Measurements from ENCODE around the gene PRKCA. TPM values are rescaled to one million over a fixed set of nuclear protein-coding genes. Genes with fewer than 3 reads are reported as not detected.

PRKCA gene
- total and polyA plus RNA-seq, 3 experiments from 2014 or later, result 1.8 to 74.1 (median 73.9) TPM

DNA sequence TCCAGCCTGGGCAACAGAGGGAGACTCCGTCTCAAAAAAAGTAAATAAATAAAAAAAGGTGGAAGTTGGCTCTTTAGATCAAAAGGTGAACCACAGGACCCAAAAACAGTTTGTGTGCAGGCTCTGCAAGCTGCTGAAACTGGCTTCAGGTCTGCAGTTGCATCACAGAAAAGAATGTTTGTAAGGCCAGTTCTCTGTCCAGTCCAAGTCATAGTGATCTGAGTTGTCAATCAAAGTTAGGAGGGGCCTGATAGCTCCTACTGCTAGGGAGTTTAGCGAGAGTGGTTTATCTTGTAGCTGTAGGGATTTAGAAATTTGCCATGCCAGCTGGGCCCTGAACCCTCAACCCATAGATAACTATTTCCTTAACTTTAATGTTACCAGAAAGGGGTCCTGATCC is 431.3 kb downstream of the PRKCA start:
- H3K36me3 ChIP-seq (ENCODE audit: insufficient read depth, low read length), result peaks cover 8% of the 10 kb centered on the region
- no peaks in the 10 kb centered on the region for H3K27me3 Mint-ChIP-seq
- no peaks in the 10 kb centered on the region for H3K9me3 ChIP-seq (ENCODE audit: low read length)
- DNase-seq, result no peak
- no peaks in the 10 kb centered on the region for H3K4me1 ChIP-seq (ENCODE audit: insufficient read depth, low read length)
- no peaks in the 10 kb centered on the region for H3K4me1 Mint-ChIP-seq
- no peaks in the 10 kb centered on the region for H3K27me3 ChIP-seq (ENCODE audit: insufficient read depth, low read length, poor library complexity, severe bottlenecking)
- H3K36me3 Mint-ChIP-seq, result peaks cover 0 to 41% (median 11%) of the 10 kb centered on the region in 3 donors
- no peak overlapping the region for H3K27ac ChIP-seq (ENCODE audit: low read depth, low read length)
- ChIA-PET POLR2A (no interaction called here), CTCF (no interaction called here)
- no peaks in the 10 kb centered on the region for H3K9me3 Mint-ChIP-seq
- no peak overlapping the region for H3K4me3 Mint-ChIP-seq
- H3K4me3 ChIP-seq (ENCODE audit: low read length), result no peak overlapping the region
- no peak overlapping the region for H3K27ac Mint-ChIP-seq

DNA sequence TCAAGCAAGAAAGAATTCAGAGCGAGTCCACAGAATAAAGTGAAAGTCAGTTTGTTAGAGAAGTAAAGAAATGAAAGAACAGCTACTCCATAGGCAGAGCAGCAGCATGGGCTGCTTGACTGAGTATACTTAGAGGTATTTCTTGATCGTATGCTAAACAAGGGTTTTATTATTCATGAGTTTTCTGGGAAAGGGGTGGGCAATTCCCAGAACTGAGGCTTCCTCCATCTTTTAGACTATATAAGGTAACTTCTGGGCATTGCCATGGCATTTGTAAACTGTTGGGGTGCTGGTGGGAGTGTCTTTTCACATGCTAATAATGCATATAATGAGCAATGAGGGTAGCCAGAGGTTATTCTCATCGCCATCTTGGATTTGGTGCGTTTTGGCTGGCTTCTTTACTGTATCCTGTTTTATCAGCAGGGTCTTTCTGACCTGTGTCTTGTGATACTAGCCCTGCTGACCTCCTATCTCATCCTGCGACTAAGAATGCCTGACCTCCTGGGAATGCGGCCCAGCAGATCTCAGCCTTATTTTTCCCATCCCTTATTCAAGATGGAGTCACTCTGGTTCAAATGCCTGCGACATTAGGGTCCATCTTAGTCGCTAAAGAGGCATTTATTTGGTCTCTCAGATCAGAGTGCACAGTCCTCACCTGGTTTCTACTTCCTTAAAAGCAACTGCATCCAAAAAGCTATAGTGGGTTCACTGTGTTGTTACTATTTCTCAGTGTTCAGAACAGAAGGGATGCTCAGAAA is 432.0 kb downstream of the PRKCA start:
- H3K9me3 ChIP-seq (ENCODE audit: low read length), result no peaks in the 10 kb centered on the region
- no peaks in the 10 kb centered on the region for H3K4me1 Mint-ChIP-seq
- peaks cover 8% of the 10 kb centered on the region for H3K36me3 ChIP-seq (ENCODE audit: insufficient read depth, low read length)
- no peak overlapping the region for H3K27ac ChIP-seq (ENCODE audit: low read depth, low read length)
- POLR2A ChIA-PET, result no interaction called here
- no peaks in the 10 kb centered on the region for H3K4me1 ChIP-seq (ENCODE audit: insufficient read depth, low read length)
- H3K36me3 Mint-ChIP-seq, result peaks cover 0 to 43% (median 11%) of the 10 kb centered on the region in 3 donors
- H3K27me3 ChIP-seq (ENCODE audit: insufficient read depth, low read length, poor library complexity, severe bottlenecking), result no peaks in the 10 kb centered on the region
- H3K4me3 Mint-ChIP-seq, result no peak overlapping the region
- no peaks in the 10 kb centered on the region for H3K9me3 Mint-ChIP-seq
- DNase-seq, result no peak
- H3K27ac Mint-ChIP-seq, result no peak overlapping the region
- CTCF ChIA-PET, result no interaction called here
- no peak overlapping the region for H3K4me3 ChIP-seq (ENCODE audit: low read length)
- no peaks in the 10 kb centered on the region for H3K27me3 Mint-ChIP-seq

DNA sequence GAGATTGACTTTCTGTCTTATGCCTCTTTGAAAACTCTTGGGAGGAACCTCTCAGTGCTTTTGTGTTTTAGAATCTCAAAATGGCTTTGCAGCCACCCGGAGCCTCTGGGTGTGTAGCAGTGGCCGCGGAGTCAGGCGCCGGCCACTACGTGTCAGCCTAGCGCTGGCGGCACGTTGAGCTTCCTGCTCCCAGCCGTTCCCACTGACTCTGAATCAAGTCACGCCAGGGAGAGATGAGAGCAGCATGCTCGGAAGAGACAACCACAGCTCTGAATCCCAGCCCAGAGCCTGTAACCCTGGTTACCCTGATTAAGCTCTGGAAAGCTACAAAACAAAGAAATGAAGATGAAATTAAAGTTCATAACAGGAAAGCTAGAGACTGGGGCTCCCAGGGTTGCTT is 435.1 kb downstream of the PRKCA start:
- Mint-ChIP-seq H3K9me3 (no peaks in the 10 kb centered on the region), H3K27ac (no peak overlapping the region), H3K27me3 (no peaks in the 10 kb centered on the region), H3K4me3 (no peak overlapping the region), H3K4me1 (no peaks in the 10 kb centered on the region), H3K36me3 (peaks cover 3 to 55% (median 15%) of the 10 kb centered on the region in 3 donors)
- no peaks in the 10 kb centered on the region for H3K4me1 ChIP-seq (ENCODE audit: insufficient read depth, low read length)
- H3K27me3 ChIP-seq (ENCODE audit: insufficient read depth, low read length, poor library complexity, severe bottlenecking), result no peaks in the 10 kb centered on the region
- POLR2A ChIA-PET, result no interaction called here
- peaks cover 12% of the 10 kb centered on the region for H3K36me3 ChIP-seq (ENCODE audit: insufficient read depth, low read length)
- CTCF ChIA-PET, result interaction anchor here (0.6 kb wide), 1 partner anchor 219 kb away, joined by 4 read pairs; no protein-coding TSS in a partner anchor
- no peak overlapping the region for H3K27ac ChIP-seq (ENCODE audit: low read depth, low read length)
- H3K4me3 ChIP-seq (ENCODE audit: low read length), result no peak overlapping the region
- no peak for DNase-seq
- H3K9me3 ChIP-seq (ENCODE audit: low read length), result no peaks in the 10 kb centered on the region

DNA sequence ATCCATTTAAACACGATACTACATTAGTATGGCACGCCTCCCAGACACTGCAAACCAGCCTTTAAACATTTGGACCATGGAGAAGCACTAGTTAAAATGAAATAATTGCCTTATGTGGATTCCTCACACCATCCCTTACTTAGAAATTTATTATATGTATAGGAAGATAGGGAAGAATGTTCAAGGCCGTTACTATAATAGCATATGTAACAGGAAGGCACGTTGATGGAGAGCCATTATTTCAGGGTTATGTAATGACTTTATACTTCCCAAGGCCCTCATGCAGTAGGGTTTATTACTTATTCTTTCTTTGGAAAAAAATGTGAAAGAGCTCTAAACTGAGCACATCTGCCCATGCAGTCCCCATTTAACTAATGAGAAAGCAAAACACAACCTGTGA is 435.9 kb downstream of the PRKCA start:
- Mint-ChIP-seq H3K27me3 (no peaks in the 10 kb centered on the region), H3K9me3 (no peaks in the 10 kb centered on the region), H3K4me3 (no peak overlapping the region), H3K36me3 (peaks cover 3 to 55% (median 15%) of the 10 kb centered on the region in 3 donors), H3K27ac (no peak overlapping the region), H3K4me1 (no peaks in the 10 kb centered on the region)
- no peaks in the 10 kb centered on the region for H3K9me3 ChIP-seq (ENCODE audit: low read length)
- no peak overlapping the region for H3K27ac ChIP-seq (ENCODE audit: low read depth, low read length)
- H3K36me3 ChIP-seq (ENCODE audit: insufficient read depth, low read length), result peaks cover 13% of the 10 kb centered on the region
- no peak overlapping the region for H3K4me3 ChIP-seq (ENCODE audit: low read length)
- ChIA-PET CTCF (no interaction called here), POLR2A (no interaction called here)
- no peaks in the 10 kb centered on the region for H3K27me3 ChIP-seq (ENCODE audit: insufficient read depth, low read length, poor library complexity, severe bottlenecking)
- no peak for DNase-seq
- H3K4me1 ChIP-seq (ENCODE audit: insufficient read depth, low read length), result no peaks in the 10 kb centered on the region

DNA sequence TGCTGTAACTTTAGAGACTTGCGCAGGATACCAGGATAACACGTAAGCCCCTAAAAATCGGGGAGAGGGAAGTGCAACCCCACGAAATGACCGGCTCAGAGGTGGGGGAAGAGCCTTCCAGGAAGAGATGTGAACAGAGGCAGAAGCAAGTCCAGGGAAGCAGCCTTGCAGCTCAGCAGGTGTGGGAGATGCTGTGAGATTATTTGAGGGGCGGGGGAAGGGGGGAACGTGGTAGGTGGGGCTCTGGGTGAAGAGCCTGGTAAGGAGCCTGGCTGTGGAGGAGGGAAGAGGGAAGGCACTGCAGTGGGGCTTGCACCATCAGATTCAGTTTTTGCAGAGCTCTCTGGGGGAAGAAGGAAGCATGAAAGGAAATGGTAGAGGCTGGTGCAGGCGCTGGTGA is 437.1 kb downstream of the PRKCA start:
- no peaks in the 10 kb centered on the region for H3K9me3 Mint-ChIP-seq
- H3K27me3 Mint-ChIP-seq, result no peaks in the 10 kb centered on the region
- ChIA-PET CTCF (no interaction called here), POLR2A (no interaction called here)
- H3K36me3 ChIP-seq (ENCODE audit: insufficient read depth, low read length), result peaks cover 15% of the 10 kb centered on the region
- no peak overlapping the region for H3K27ac ChIP-seq (ENCODE audit: low read depth, low read length)
- no peak overlapping the region for H3K4me3 Mint-ChIP-seq
- H3K9me3 ChIP-seq (ENCODE audit: low read length), result no peaks in the 10 kb centered on the region
- H3K4me1 ChIP-seq (ENCODE audit: insufficient read depth, low read length), result no peaks in the 10 kb centered on the region
- H3K4me1 Mint-ChIP-seq, result no peaks in the 10 kb centered on the region
- no peak overlapping the region for H3K4me3 ChIP-seq (ENCODE audit: low read length)
- no peak for DNase-seq
- H3K36me3 Mint-ChIP-seq, result peaks cover 3 to 57% (median 16%) of the 10 kb centered on the region in 3 donors
- H3K27me3 ChIP-seq (ENCODE audit: insufficient read depth, low read length, poor library complexity, severe bottlenecking), result no peaks in the 10 kb centered on the region
- H3K27ac Mint-ChIP-seq, result peak overlapping the region in 3 of 8 donors; percentile 38 to 89 (median 40)

DNA sequence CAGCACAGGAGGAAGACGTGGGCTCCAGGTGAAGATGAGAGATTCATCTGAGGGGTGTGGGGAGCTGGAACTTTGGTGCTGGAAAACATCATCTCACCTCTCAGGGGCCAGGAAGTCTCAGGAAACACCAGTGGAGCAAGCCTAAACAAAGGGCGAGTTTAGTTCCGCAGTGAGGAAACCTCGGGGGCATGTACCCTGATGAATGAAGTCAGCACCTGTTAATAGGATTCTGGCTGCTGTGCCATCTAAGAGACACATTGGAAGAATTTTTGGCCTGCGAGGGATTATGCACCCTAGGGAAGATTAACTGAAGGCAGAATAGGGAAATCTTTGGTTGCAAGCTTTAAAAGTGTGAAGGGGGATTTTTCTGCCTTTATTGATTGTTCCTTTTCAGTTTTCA is 437.8 kb downstream of the PRKCA start:
- no peaks in the 10 kb centered on the region for H3K27me3 Mint-ChIP-seq
- H3K27ac ChIP-seq (ENCODE audit: low read depth, low read length), result no peak overlapping the region
- H3K4me1 Mint-ChIP-seq, result no peaks in the 10 kb centered on the region
- H3K27me3 ChIP-seq (ENCODE audit: insufficient read depth, low read length, poor library complexity, severe bottlenecking), result no peaks in the 10 kb centered on the region
- H3K9me3 ChIP-seq (ENCODE audit: low read length), result no peaks in the 10 kb centered on the region
- no peaks in the 10 kb centered on the region for H3K9me3 Mint-ChIP-seq
- H3K4me3 Mint-ChIP-seq, result no peak overlapping the region
- H3K4me3 ChIP-seq (ENCODE audit: low read length), result no peak overlapping the region
- H3K36me3 Mint-ChIP-seq, result peaks cover 3 to 55% (median 16%) of the 10 kb centered on the region in 3 donors
- peak overlapping the region in 2 of 8 donors; percentile 56 to 89 for H3K27ac Mint-ChIP-seq
- no peak for DNase-seq
- ChIA-PET CTCF (no interaction called here), POLR2A (interaction anchor here (0.8 kb wide), 1 partner anchor 1628 kb away, joined by 3 read pairs; no protein-coding TSS in a partner anchor)
- no peaks in the 10 kb centered on the region for H3K4me1 ChIP-seq (ENCODE audit: insufficient read depth, low read length)
- H3K36me3 ChIP-seq (ENCODE audit: insufficient read depth, low read length), result peaks cover 20% of the 10 kb centered on the region

DNA sequence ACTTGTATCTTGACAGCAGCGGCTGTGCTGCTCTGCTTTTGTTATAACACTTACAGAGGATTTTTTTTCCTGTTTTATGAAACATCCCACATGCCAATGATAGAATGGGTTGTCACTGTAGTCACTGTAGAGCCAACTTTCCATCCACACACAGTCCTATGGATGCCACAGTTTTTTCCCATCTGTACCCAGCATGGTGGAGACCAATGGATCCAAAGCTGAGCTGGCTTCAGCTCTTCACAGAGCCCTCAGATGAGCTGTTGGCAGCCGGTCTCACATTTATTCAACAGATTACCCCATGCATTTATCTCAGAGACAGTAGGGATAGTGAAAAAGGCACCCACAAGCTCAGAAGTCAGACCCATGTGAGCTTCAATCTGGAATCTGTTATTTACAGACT is 441.1 kb downstream of the PRKCA start:
- no peaks in the 10 kb centered on the region for H3K27me3 ChIP-seq (ENCODE audit: insufficient read depth, low read length, poor library complexity, severe bottlenecking)
- Mint-ChIP-seq H3K4me3 (no peak overlapping the region), H3K9me3 (no peaks in the 10 kb centered on the region), H3K36me3 (peaks cover 3 to 50% (median 22%) of the 10 kb centered on the region in 3 donors), H3K27me3 (peaks cover 0 to 2% of the 10 kb centered on the region in 2 donors), H3K4me1 (no peaks in the 10 kb centered on the region), H3K27ac (no peak overlapping the region)
- no peak for DNase-seq
- ChIA-PET POLR2A (no interaction called here), CTCF (no interaction called here)
- H3K4me3 ChIP-seq (ENCODE audit: low read length), result no peak overlapping the region
- no peaks in the 10 kb centered on the region for H3K9me3 ChIP-seq (ENCODE audit: low read length)
- H3K4me1 ChIP-seq (ENCODE audit: insufficient read depth, low read length), result no peaks in the 10 kb centered on the region
- no peak overlapping the region for H3K27ac ChIP-seq (ENCODE audit: low read depth, low read length)
- H3K36me3 ChIP-seq (ENCODE audit: insufficient read depth, low read length), result peaks cover 20% of the 10 kb centered on the region

DNA sequence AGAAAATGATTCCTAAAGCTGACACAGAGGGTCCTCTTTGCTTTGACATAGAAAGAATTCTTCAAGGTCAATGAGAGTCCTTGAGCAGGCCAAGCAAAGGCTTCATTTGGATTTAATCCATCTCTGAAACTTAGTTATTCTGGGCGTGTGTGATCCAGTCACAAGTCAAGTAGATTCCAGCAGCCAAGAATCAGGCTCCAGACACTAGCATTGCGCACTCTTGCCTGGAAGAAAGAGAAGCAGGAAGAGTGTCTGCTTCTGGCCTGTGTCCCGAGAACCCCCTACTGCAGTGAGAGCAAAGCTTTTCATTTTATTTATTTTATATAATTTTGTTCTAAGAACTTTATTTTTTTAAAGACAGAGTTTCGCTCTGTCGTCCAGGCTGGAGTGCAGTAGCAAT is 444.3 kb downstream of the PRKCA start:
- no peaks in the 10 kb centered on the region for H3K4me1 Mint-ChIP-seq
- H3K4me1 ChIP-seq (ENCODE audit: insufficient read depth, low read length), result no peaks in the 10 kb centered on the region
- H3K9me3 ChIP-seq (ENCODE audit: low read length), result no peaks in the 10 kb centered on the region
- H3K4me3 ChIP-seq (ENCODE audit: low read length), result no peak overlapping the region
- peaks cover 5 to 61% (median 34%) of the 10 kb centered on the region in 3 donors for H3K36me3 Mint-ChIP-seq
- H3K9me3 Mint-ChIP-seq, result no peaks in the 10 kb centered on the region
- DNase-seq, result no peak
- H3K27me3 ChIP-seq (ENCODE audit: insufficient read depth, low read length, poor library complexity, severe bottlenecking), result no peaks in the 10 kb centered on the region
- H3K36me3 ChIP-seq (ENCODE audit: insufficient read depth, low read length), result peaks cover 28% of the 10 kb centered on the region
- peaks cover 0 to 2% of the 10 kb centered on the region in 2 donors for H3K27me3 Mint-ChIP-seq
- H3K27ac ChIP-seq (ENCODE audit: low read depth, low read length), result no peak overlapping the region
- H3K27ac Mint-ChIP-seq, result no peak overlapping the region
- POLR2A ChIA-PET, result no interaction called here
- CTCF ChIA-PET, result no interaction called here
- no peak overlapping the region for H3K4me3 Mint-ChIP-seq

All from CD8-positive, alpha-beta memory T cell (primary cell).